GM18909 (cell line): ENCODE results near the gene HOXB6.

Experiments used
- ATAC-seq: cut with Tn5 transposase; IDR thresholded peaks from one replicate; pipeline ENCODE4 v1.9.1; 2021; ENCODE audit warnings: mild to moderate bottlenecking; ENCODE audit not compliant: unreplicated experiment, poor library complexity

Gene HOXB6

DNA sequence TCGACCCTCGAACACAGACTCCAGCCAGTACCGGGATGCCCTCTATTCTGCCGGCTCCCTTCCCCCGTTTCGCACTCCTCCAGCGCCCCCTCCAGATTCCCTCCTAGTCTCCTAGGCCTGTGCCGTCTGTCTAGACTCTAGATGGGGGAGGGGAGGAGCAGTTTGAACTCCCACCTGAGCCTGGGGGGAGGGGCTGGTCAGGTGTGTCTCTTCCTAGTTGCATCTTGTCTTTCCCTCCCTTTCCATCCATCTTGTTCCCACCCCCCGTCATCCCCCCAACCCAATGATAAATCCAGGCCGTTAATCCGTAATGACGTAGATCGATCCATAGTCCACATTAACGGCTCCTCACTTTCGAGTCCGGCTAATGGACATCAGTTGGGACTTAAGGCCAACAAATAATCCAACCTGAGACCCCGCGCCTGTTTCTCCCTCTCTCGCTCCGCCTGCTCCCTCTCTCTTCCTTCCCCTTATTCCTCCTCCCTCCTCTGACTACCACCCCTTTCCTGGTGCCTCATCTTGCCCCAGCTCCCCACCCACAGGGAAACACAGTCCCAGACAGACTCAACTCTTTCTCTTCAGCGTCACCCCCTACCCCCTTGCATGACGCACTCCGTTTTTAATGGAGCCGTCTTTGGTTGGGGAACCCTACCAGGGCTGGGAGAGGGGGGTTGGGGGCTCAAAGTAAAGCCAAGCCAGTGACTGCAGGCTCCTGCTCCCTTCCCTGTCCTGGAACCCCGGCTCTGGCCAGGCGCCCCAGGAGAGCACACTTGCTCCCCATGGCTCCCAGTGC, 7.9 kb downstream of the HOXB6 start:
- ATAC-seq: no peak

GRCh38 chr17:48596000-48596734, 8.6 kb downstream of the HOXB6 start:
- ATAC-seq: no peak

GRCh38 chr17:48595278-48595999, 9.3 kb downstream of the HOXB6 start:
- ATAC-seq: no peak

DNA sequence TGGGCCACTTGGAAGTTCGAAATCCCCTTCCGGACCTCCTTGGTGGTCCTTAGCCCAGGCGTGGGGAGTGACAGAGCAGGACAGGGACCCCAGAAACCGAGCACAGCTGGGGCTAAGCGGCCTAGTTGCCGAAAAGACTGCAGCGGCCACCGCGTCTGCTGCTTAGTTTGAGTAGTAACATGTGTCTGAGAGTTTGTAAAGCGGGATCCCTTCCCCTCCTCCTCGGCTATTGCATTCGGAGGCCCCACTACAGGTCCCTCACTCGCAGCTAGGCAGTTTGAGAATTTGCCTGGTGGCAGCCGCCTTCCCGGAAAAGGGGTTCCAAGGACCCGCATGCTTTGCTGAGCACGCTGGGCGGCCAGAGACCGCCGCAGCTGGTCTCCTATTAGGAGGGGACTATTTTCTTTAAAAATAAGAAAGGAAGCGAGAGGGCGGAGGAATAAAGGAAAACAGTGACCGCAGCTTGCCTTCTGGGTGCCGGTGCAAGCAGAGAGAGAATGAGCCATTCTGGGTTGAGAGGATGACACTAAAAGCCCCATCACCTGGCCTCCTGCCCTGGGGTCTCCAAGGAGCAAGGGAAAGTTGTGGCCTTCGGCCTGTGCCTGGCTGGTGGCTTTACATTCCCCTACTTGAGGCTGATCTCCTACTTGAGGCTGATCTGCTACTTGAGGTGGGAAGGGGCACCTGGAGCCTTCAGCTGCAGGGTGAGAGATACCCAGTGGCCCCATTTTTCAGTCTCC, 10.1 kb downstream of the HOXB6 start:
- ATAC-seq: no peak

DNA sequence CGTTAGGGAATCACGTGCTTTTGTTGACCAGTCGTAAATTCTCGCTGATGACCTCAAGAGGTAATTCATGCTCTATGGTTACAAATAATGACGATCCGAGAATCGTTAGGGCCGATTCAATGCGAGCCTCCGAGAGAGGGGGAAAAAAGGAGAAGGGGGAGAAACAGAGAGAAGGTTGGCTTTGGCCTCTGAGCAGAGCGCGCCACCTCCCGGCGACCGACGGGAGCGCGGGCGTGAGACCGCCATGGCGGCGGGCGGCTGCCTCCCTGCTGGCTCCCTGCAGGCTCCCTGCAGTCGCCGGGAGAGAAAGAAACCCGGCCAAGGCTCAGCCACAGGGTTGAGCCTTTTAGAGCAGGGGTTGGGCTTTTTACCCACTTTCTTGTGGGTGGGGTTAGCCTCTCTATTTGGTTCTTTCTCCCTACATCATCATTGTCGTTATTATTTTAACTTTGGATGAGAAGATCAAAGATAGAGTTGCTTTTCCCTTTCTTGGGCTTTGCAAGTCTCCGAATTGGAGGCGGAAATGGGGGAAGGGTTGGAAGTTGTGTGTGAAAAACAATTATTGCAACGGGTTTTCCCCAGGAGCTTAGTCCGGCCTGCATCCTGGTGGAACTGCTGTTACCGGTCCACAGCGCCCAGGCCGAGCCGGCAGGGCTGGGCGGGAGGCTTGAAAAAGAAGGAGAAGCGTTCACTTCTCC, 10.8 kb downstream of the HOXB6 start:
- ATAC-seq: no peak

DNA sequence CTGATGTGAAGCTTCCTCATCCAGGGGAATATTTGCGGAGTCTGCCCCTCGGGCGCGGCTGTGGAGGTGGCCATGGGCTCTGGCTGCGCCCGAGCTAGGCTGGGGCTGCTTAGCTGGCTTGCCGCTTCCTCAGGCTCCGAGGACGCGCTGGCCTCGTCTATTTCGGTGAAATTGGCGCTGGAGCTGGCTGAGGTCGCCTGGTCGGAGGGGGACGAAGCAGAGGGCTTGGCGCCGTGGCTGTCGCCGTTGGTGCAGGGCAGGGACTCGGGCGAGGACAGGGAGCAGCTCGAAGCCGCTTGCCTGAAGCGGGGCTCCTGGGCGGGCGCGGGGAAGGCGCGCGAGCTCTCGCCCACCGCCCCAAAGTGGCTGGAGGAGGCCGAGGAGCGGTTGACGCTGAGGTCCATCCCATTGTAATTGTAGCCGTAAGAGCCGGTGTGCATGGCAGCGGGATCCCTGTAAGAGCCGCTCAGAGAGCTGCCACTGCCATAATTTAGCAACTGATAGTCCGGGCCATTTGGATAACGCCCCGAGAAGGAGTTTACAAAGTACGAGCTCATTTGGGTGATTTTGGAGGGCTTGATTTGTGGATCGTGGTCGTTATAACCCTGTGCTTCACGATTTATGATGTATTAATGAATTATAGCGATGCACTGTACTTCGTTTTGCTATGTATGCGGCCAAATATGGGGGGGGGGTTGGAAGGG, 11.5 kb downstream of the HOXB6 start, which contains the start of gene HOXB5:
HOXB5 (minus strand) TSS at position 654 of the 704 bp plus-strand sequence; CDS start at position 557, 97 bp downstream.
- ATAC-seq: no peak

- ATAC-seq: no peak
These were observed 12.2 kb downstream of the HOXB6 start for GRCh38 chr17:48592577-48592976.

- ATAC-seq: no peak
These were observed 12.7 kb downstream of the HOXB6 start for GRCh38 chr17:48592057-48592514.

- ATAC-seq: no peak
These were observed 13.3 kb downstream of the HOXB6 start for GRCh38 chr17:48591255-48592056.

- no peak for ATAC-seq
These were observed 14.1 kb downstream of the HOXB6 start for GRCh38 chr17:48590607-48591161.

DNA sequence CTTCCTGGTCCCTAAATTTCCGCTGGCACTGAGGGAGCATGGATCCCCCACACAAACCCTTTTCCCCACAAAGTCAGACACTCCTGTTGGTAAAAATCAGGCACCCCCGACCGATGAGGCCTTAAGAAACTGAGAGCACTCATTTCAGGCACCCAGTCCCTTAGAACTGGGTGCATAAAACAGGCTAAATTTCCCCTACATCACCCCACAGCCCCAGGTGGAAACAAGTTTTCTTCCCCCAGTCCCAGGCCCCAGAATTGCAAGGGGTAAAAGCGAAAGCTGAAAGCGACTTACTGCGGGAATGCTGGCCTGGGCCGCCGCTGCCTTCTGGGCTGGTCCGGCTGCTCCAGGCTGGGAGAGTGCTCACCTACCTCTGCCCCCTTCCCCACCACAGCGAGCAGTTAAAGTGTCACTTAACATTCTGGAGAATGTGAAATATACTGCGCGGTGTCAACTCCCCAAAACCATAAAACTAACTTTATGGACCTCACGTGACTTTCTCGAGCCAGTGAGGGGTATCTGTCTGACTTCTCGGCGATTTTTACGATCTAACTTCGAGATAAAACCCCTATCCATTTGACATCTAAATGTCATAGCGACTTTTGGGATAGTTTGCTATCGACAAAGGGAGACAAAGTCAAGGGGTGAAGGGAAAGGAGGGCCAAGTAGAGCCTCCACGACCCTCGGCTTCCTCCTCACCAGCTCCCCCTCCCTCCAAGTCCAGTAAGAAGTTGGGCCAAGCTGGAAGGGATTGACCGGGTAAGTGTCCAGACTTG, 14.8 kb downstream of the HOXB6 start, which contains the start of gene HOXB3:
HOXB3 (minus strand) TSS at position 411 of the 776 bp plus-strand sequence. CDS start 37,767 bp downstream, outside the sequence.
- no peak for ATAC-seq

- no peak for ATAC-seq
These were observed 15.5 kb downstream of the HOXB6 start for GRCh38 chr17:48589060-48589830.

DNA sequence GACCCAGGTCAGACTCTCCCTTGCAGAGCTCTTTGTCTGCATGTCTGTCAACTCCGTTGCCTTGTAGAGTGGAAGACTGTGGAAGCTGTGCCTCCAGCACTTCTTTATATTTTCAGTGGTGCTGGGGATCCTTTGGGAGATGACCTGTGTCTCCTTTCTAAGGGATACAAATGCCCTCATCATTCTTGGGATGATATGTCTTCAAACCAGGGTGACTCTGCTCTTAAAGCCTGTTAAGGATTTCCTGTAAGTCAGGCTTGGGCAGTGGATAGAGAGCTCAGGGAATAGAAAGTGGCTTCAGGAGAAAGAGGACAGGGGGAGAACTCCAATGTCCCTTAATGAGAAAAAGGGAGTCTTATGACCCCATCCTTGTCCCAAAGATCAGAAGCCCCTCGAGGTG, 16.3 kb downstream of the HOXB6 start:
- no peak for ATAC-seq

DNA sequence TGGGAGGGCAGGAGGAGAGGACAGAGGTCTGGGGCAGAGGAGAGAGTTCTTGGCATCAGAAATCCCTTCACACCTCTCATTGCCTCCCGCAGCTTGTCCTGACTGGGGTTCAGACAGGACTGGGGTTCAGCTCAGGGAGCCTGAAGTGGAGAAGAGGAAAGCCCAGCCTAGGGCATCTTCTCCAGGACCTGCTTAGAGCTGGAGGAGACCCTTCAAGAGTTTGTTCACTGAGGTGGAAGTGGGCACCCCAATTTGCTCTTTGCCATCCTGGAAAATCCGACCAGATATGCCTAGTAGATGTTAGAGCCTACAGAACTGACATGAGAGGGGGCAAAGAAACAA, 16.7 kb downstream of the HOXB6 start:
- ATAC-seq: no peak

DNA sequence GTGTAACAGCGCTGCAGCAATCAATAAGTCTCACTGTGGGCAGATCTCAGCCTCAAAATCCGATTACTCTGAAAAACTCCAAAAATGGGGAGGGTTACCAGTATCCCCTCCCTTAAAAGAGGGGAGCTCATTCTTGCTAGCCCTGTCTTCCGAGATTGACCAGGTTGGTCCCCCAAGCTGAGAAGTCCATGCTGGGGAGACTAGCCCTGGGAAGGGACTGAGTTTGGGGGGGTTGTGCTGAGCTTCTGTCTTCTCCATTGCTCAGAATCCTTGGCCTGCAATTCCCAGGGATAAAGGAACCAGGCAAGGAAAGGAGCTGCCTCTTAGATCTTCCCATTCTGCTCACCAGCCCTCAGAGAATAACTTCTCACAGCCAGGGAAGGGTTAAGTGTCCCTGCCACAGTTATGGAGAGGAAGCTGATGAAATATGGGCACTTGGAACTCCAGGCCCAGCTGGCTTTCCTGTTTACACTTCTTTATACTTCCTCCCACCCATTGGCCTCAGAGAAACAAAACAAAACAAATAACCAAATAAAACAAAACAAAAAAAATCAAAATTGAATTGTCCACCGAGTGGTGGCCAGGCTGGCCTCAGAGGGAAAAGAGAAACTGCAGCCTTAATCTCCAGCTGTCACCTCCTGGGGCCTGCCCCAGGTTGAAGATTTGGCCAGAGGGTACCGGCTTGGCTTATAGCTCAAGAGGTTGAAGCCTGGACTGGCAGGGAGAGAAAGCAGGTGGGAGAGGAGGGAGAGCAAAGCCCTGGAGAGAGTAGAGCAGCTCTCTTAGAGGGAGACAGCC, 17.3 kb downstream of the HOXB6 start:
- ATAC-seq: no peak
